ENCODE data around the gene EFNA5.
A peak's percentile ranks its signal among the peaks of the same experiment; 100 is the strongest.

Gene EFNA5

GRCh38 chr5:107418071-107418470, 252.7 kb downstream of the EFNA5 start:
- DNase-seq = no peak

- DNase-seq = no peak
These were observed 255.0 kb downstream of the EFNA5 start for GRCh38 chr5:107415762-107416161.

GRCh38 chr5:107414802-107415201, 255.9 kb downstream of the EFNA5 start:
- no peak for DNase-seq

GRCh38 chr5:107413754-107414153, 257.0 kb downstream of the EFNA5 start:
- no peak for DNase-seq

GRCh38 chr5:107408564-107408963, 262.2 kb downstream of the EFNA5 start:
- no peak for DNase-seq

- no peak for DNase-seq
These were observed 262.9 kb downstream of the EFNA5 start for GRCh38 chr5:107407713-107408298.

GRCh38 chr5:107404595-107405374, 266.0 kb downstream of the EFNA5 start:
- no peak for DNase-seq

GRCh38 chr5:107403228-107403953, 267.3 kb downstream of the EFNA5 start:
- no peak for DNase-seq

- peak; percentile 39 to 68 for DNase-seq
These were observed 268.1 kb downstream of the EFNA5 start for GRCh38 chr5:107402434-107403227.

GRCh38 chr5:107401470-107402122, 269.1 kb downstream of the EFNA5 start:
- DNase-seq = peak in 1 of 2 experiments; percentile 37

GRCh38 chr5:107400328-107400727, 270.4 kb downstream of the EFNA5 start:
- DNase-seq = no peak

GRCh38 chr5:107398703-107399102, 272.0 kb downstream of the EFNA5 start:
- DNase-seq = no peak

GRCh38 chr5:107396351-107396690, 274.4 kb downstream of the EFNA5 start:
- DNase-seq = no peak

- DNase-seq = no peak
These were observed 274.9 kb downstream of the EFNA5 start for GRCh38 chr5:107395632-107396350.

- DNase-seq = no peak
These were observed 276.9 kb downstream of the EFNA5 start for GRCh38 chr5:107393851-107394250.

- no peak for DNase-seq
These were observed 278.9 kb downstream of the EFNA5 start for GRCh38 chr5:107391787-107392186.

GRCh38 chr5:107389775-107390148, 281.0 kb downstream of the EFNA5 start:
- DNase-seq = no peak

GRCh38 chr5:107389130-107389774, 281.5 kb downstream of the EFNA5 start:
- peak; percentile 75 to 85 for DNase-seq

GRCh38 chr5:107388141-107388861, 282.4 kb downstream of the EFNA5 start:
- DNase-seq = peak; percentile 32 to 37

GRCh38 chr5:107387526-107388140, 283.1 kb downstream of the EFNA5 start:
- DNase-seq = no peak

All from SHP77 (cell line).